Adrenal gland (tissue), 5 donors: ENCODE results near the gene TACC2.

ENCODE experiments used
- POLR2A ChIP-seq, 2 donors: fragments of 450-650 bp; IDR thresholded peaks; one replicate each; pipeline ENCODE4 v1.6.1; 2017; ENCODE audit warnings: antibody characterized with exemption in 2 of 2, mild to moderate bottlenecking in 2 of 2, moderate library complexity in 1 of 2
- TF ChIP-seq, protein P1 (sequence below), 6 experiments: fragments of 450-650 bp in 4 of 6; fragments of 200-600 bp in 2 of 6; sonication (generic) in 1 of 6; IDR thresholded peaks; 1 replicate in 5 of 6; 2 replicates in 1 of 6; pipeline versions ENCODE4 v1.5.1 to v1.8.0; 2016 to 2021; ENCODE audit warnings: antibody characterized with exemption in 6 of 6, mild to moderate bottlenecking in 2 of 6, moderate library complexity in 1 of 6
- donor health status: DM: no; HTN: no; CAD: no.

GRCh38 chr10:122112021-122112616, 123.2 kb downstream of the TACC2 start:
- TF ChIP-seq, protein P1, sequence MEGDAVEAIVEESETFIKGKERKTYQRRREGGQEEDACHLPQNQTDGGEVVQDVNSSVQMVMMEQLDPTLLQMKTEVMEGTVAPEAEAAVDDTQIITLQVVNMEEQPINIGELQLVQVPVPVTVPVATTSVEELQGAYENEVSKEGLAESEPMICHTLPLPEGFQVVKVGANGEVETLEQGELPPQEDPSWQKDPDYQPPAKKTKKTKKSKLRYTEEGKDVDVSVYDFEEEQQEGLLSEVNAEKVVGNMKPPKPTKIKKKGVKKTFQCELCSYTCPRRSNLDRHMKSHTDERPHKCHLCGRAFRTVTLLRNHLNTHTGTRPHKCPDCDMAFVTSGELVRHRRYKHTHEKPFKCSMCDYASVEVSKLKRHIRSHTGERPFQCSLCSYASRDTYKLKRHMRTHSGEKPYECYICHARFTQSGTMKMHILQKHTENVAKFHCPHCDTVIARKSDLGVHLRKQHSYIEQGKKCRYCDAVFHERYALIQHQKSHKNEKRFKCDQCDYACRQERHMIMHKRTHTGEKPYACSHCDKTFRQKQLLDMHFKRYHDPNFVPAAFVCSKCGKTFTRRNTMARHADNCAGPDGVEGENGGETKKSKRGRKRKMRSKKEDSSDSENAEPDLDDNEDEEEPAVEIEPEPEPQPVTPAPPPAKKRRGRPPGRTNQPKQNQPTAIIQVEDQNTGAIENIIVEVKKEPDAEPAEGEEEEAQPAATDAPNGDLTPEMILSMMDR (IDR thresholded peaks at IDR 0.05), result no peak
- no peak for TF ChIP-seq POLR2A (IDR thresholded peaks at IDR 0.05)
